Erythroblast (primary cell): ENCODE measurements around the gene HYAL2.

Experiments used
- GATA1 ChIP-seq: IDR thresholded peaks from 2 replicates; pipeline ENCODE4 v1.6.1; 2011; ENCODE audit warnings: low read depth, mild to moderate bottlenecking, control low read depth, low read length, moderate library complexity
- POLR2A ChIP-seq: IDR thresholded peaks from 2 replicates; pipeline ENCODE4 v1.6.1; 2011; ENCODE audit warnings: mild to moderate bottlenecking, low read length

GRCh38 chr3:50351323-50351697 lies 28.8 kb upstream of the HYAL2 start:
- TF ChIP-seq POLR2A (no peak), GATA1 (no peak)
